ENCODE measurements around the gene CPD.
"Not testable (repeated sequence)": the region's sequence is repeated elsewhere in the genome, so short reads cannot be mapped to it uniquely, and the experiment has no call there.

Gene CPD

GRCh38 chr17:30436729-30437128, 58.0 kb downstream of the CPD start:
- no peak for DNase-seq

- no peak for DNase-seq
Measured at GRCh38 chr17:30443721-30444120, 65.0 kb downstream of the CPD start.

- DNase-seq: not testable (repeated sequence)
Measured at GRCh38 chr17:30446640-30447039, 67.9 kb downstream of the CPD start.

GRCh38 chr17:30449480-30449879, 70.8 kb downstream of the CPD start:
- DNase-seq: no peak

- DNase-seq: no peak
Measured at GRCh38 chr17:30450125-30451027, 71.6 kb downstream of the CPD start.

- peak; percentile 93 for DNase-seq
Measured at GRCh38 chr17:30454635-30455034, 75.9 kb downstream of the CPD start.

- DNase-seq: no peak
Measured at GRCh38 chr17:30458371-30458770, 79.6 kb downstream of the CPD start.

- not testable (repeated sequence) for DNase-seq
Measured at GRCh38 chr17:30458797-30459413, 80.2 kb downstream of the CPD start.

GRCh38 chr17:30468465-30468864, 89.7 kb downstream of the CPD start:
- DNase-seq: no peak

- DNase-seq: no peak
Measured at GRCh38 chr17:30472238-30472890, 93.6 kb downstream of the CPD start.

GRCh38 chr17:30475206-30475605, 96.5 kb downstream of the CPD start:
- DNase-seq: no peak

- no peak for DNase-seq
Measured at GRCh38 chr17:30476726-30477082, 98.0 kb downstream of the CPD start.

- peak; percentile 96 for DNase-seq
Measured at GRCh38 chr17:30477083-30477773, 98.5 kb downstream of the CPD start, which contains the start of gene GOSR1. Gene GOSR1 (plus strand): TSS chr17:30477408. CDS start chr17:30477434, 26 bp downstream.

- DNase-seq: peak; percentile 68
Measured at GRCh38 chr17:30477774-30478115, 99.0 kb downstream of the CPD start.

GRCh38 chr17:30482555-30482954, 103.8 kb downstream of the CPD start:
- no peak for DNase-seq

GRCh38 chr17:30483159-30483558, 104.4 kb downstream of the CPD start:
- DNase-seq: no peak

- no peak for DNase-seq
Measured at GRCh38 chr17:30493780-30494179, 115.1 kb downstream of the CPD start.

GRCh38 chr17:30495586-30495985, 116.9 kb downstream of the CPD start:
- DNase-seq: no peak

- no peak for DNase-seq
Measured at GRCh38 chr17:30503558-30503957, 124.8 kb downstream of the CPD start.

- no peak for DNase-seq
Measured at GRCh38 chr17:30505868-30506417, 127.2 kb downstream of the CPD start.

- no peak for DNase-seq
Measured at GRCh38 chr17:30506481-30506880, 127.8 kb downstream of the CPD start.

- DNase-seq: no peak
Measured at GRCh38 chr17:30513346-30513745, 134.6 kb downstream of the CPD start.
